PC-3 (cell line): ENCODE measurements around the gene AXIN2. TPM values are rescaled to one million over a fixed set of nuclear protein-coding genes. Genes with fewer than 3 reads are reported as not detected.

Source experiments
- ATAC-seq: fragments of 200-7000 bp; cut with Tn5 transposase; 2 replicates; pipeline ENCODE4 v1.9.1; 2020; ENCODE audit warnings: mild to moderate bottlenecking, moderate library complexity
- BruUV-seq: library from RNA; stranded (reverse); fragments of 400-500 nt; replicated peaks from 2 replicates; lab custom pipeline; 2021; lab: Mats Ljungman, UMichigan
- CTCF ChIA-PET: fragments of 300-600 bp; sonication (Branson Sonifier 250); formaldehyde crosslinking; loops from one replicate; lab custom pipeline; 2022; ENCODE audit warnings: antibody characterized with exemption; lab: Charles Lee
- POLR2A ChIA-PET: fragments of 300-600 bp; sonication (Branson Sonifier 250); formaldehyde crosslinking; loops from one replicate; lab custom pipeline; 2022; ENCODE audit warnings: antibody characterized with exemption; ENCODE audit not compliant: unreplicated experiment; lab: Charles Lee
- DNase-seq: peaks from one replicate; pipeline ENCODE4 v3.0.0-alpha.2; 2015
- H2AFZ ChIP-seq: fragments of 300-600 bp; sonication (generic); 2 replicates; pipeline ENCODE4 v1.6.0; 2016; ENCODE audit warnings: antibody characterized with exemption, low read length
- H3F3A ChIP-seq: fragments of 300-600 bp; sonication (generic); one replicate; pipeline ENCODE4 v1.6.0; 2017; ENCODE audit warnings: antibody characterized with exemption, low read length, control low read depth, mild to moderate bottlenecking; ENCODE audit not compliant: unreplicated experiment
- H3K27ac ChIP-seq: fragments of 300-600 bp; sonication (generic); 2 replicates; pipeline ENCODE4 v1.5.1; 2016; ENCODE audit warnings: mild to moderate bottlenecking, low read length
- H3K27me3 ChIP-seq: fragments of 300-600 bp; sonication (generic); 2 replicates; pipeline ENCODE4 v1.6.1; 2016; ENCODE audit warnings: low read length, mixed read lengths
- H3K36me3 ChIP-seq: fragments of 300-600 bp; sonication (generic); 2 replicates; pipeline ENCODE4 v1.6.1; 2016; ENCODE audit warnings: low read depth, mixed run types, low read length, mixed read lengths
- H3K4me1 ChIP-seq: fragments of 300-600 bp; sonication (generic); 2 replicates; pipeline ENCODE4 v1.5.1; 2016; ENCODE audit warnings: low read length; ENCODE audit not compliant: insufficient read depth
- H3K4me2 ChIP-seq: fragments of 300-600 bp; sonication (generic); 2 replicates; pipeline ENCODE4 v1.6.0; 2016; ENCODE audit warnings: low read length
- H3K4me3 ChIP-seq: fragments of 300-600 bp; sonication (generic); 2 replicates; pipeline ENCODE4 v1.5.1; 2016; ENCODE audit warnings: mild to moderate bottlenecking, low read length, mixed read lengths
- H3K79me2 ChIP-seq: fragments of 300-600 bp; sonication (generic); 2 replicates; pipeline ENCODE4 v1.6.1; 2017; ENCODE audit warnings: low read length, mixed read lengths
- H3K9ac ChIP-seq: fragments of 300-600 bp; sonication (generic); 2 replicates; pipeline ENCODE4 v1.6.0; 2016; ENCODE audit warnings: mild to moderate bottlenecking, low read length
- H3K9me2 ChIP-seq: fragments of 300-600 bp; sonication (generic); replicated peaks from 2 replicates; pipeline ENCODE4 v1.6.1; 2016; ENCODE audit warnings: mixed run types, low read length, mixed read lengths
- H3K9me3 ChIP-seq: fragments of 300-600 bp; sonication (generic); 2 replicates; pipeline ENCODE4 v1.6.1; 2016; ENCODE audit warnings: low read length, mixed read lengths
- H4K20me1 ChIP-seq: fragments of 300-600 bp; sonication (generic); 2 replicates; pipeline ENCODE4 v1.6.1; 2016; ENCODE audit warnings: low read length, mixed read lengths
- EZH2 ChIP-seq: fragments of 300-600 bp; sonication (generic); IDR thresholded peaks from one replicate; pipeline ENCODE4 v1.6.1; 2017; ENCODE audit warnings: antibody characterized with exemption, mild to moderate bottlenecking, low read length; ENCODE audit not compliant: unreplicated experiment
- EZH2phosphoT487 ChIP-seq: fragments of 300-600 bp; sonication (generic); IDR thresholded peaks from 2 replicates; pipeline ENCODE4 v1.6.1; 2018; ENCODE audit warnings: mild to moderate bottlenecking, antibody characterized with exemption, low read length, borderline replicate concordance
- intact Hi-C: fragments of 100-400 bp; cut with micrococcal nuclease; formaldehyde crosslinking; loops from 2 replicates; pipeline ENCODE4 v1.9.0; 2023
- total RNA-seq: library from RNA; depleted of rRNA; stranded (reverse); fragments of >200 nt; gene quantifications from 2 replicates; pipeline ENCODE4 v1.2.3, GENCODE V29; 2014
- TF ChIP-seq, protein P1 (sequence below): fragments of 300-600 bp; sonication (generic); conservative IDR thresholded peaks from 2 replicates; pipeline ENCODE4 v1.5.1; 2017; ENCODE audit warnings: antibody characterized with exemption, low read depth, mild to moderate bottlenecking, low read length

The AXIN2 gene
- total RNA-seq, 1 experiment from 2014 or later = 2.0 TPM

DNA sequence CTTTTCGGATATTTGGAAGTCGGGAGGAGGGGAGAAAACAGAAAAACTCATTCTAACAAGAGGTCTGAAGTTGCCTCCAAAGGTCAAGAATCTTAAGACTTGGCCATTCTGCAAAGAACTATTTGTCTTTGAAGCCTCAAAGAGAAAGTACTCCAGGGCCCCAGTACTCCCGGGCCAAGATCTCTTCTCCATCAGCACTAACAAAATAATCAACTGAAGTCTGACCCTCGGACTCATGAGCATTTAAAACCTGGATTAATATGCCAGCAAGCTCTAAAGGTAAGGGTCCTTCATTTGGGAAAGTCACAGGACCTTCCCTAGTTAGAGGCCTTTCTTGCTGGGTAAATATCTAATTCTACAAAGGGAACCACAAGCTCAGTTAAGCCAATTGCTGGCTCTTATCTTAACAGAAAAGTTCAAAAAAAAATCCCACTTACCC lies 4.5 kb downstream of the AXIN2 start:
- no peaks in the 10 kb centered on the region for H3K36me3 ChIP-seq
- H4K20me1 ChIP-seq = peaks cover 6% of the 10 kb centered on the region; the same call in 1 of the 2 replicates
- H3K4me2 ChIP-seq = no peak overlapping the region
- peaks cover 5% of the 10 kb centered on the region; the same call in 1 of the 2 replicates for H3K4me1 ChIP-seq
- no peaks in the 10 kb centered on the region for H3K79me2 ChIP-seq
- H3K9me3 ChIP-seq = no peaks in the 10 kb centered on the region
- H3K4me3 ChIP-seq = no peak overlapping the region
- ChIA-PET CTCF (interaction anchor here (0.6 to 1.0 kb wide), 2 partner anchors 31 to 263 kb away, joined by 3 to 4 read pairs; no protein-coding TSS in a partner anchor), POLR2A (no interaction called here)
- H2AFZ ChIP-seq = no peak overlapping the region
- H3K9me2 ChIP-seq = no peaks in the 10 kb centered on the region
- no peak overlapping the region for H3K9ac ChIP-seq
- H3K27ac ChIP-seq = no peak overlapping the region
- H3K27me3 ChIP-seq = peaks cover 10% of the 10 kb centered on the region
- H3F3A ChIP-seq = no peaks in the 10 kb centered on the region
- no TSS peak for BruUV-seq
- DNase-seq (no peak), ATAC-seq (no peak)
- intact Hi-C loops = loop anchor here (1.0 to 5.0 kb wide), 5 partner anchors 100 to 608 kb away; no protein-coding TSS in a partner anchor
- TF ChIP-seq, protein P1, sequence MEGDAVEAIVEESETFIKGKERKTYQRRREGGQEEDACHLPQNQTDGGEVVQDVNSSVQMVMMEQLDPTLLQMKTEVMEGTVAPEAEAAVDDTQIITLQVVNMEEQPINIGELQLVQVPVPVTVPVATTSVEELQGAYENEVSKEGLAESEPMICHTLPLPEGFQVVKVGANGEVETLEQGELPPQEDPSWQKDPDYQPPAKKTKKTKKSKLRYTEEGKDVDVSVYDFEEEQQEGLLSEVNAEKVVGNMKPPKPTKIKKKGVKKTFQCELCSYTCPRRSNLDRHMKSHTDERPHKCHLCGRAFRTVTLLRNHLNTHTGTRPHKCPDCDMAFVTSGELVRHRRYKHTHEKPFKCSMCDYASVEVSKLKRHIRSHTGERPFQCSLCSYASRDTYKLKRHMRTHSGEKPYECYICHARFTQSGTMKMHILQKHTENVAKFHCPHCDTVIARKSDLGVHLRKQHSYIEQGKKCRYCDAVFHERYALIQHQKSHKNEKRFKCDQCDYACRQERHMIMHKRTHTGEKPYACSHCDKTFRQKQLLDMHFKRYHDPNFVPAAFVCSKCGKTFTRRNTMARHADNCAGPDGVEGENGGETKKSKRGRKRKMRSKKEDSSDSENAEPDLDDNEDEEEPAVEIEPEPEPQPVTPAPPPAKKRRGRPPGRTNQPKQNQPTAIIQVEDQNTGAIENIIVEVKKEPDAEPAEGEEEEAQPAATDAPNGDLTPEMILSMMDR = no peak
- TF ChIP-seq EZH2phosphoT487 = no peak
- TF ChIP-seq EZH2 = no peak

DNA sequence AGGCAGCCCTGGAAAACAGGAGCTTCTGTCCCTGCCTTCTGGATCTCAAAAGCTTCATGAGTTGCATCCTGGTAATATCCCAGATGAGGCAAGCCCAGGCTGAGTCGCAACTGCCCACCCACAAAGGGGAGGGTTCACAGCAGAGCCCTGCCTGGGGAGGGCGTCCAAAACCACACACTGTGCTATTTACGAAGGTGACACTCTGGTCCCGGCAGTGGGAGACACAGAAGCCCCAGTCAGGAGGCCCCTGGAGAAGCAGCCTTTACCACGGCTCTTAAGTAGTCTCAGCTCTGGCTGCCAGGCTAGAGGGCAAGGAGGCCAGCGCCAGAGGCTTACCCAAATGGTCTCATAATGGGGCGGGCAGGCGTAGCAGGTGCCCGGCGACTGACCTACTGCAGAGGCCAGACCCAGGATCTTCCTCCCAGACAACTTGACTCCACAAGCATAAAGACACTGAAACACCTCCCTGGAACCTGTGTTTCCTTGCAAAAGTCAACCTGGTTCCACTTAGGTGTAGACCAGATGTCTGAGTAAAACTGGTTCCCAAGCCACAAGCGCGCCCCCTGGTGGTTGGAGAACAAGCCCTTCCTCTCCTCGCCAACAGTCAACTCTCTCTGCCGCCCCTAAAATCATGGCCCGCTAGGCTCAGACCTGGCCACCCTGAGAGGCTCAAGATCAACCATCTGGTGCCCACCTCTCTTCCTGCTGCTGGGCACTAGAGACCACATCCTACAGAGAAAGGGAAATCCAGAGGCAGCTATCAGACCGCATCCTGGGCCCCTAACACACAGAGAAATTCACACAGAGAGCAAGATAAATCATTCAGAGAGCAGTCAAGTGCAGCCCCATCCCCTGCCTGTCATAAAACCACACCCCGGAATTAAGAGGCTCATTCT lies 5.2 kb downstream of the AXIN2 start:
- no peaks in the 10 kb centered on the region for H3K9me3 ChIP-seq
- H3K27ac ChIP-seq = no peak overlapping the region
- intact Hi-C loops = loop anchor here (1.0 to 5.0 kb wide), 5 partner anchors 99 to 609 kb away; no protein-coding TSS in a partner anchor
- no peak for TF ChIP-seq EZH2phosphoT487
- TF ChIP-seq, protein P1 = peak; percentile 96
- H2AFZ ChIP-seq = no peak overlapping the region
- POLR2A ChIA-PET = no interaction called here
- no peaks in the 10 kb centered on the region for H3F3A ChIP-seq
- H3K4me2 ChIP-seq = no peak overlapping the region
- no peaks in the 10 kb centered on the region for H3K79me2 ChIP-seq
- ATAC-seq (peak; percentile 9; the same call in 1 of the 2 replicates), DNase-seq (peak; percentile 80)
- peaks cover 6% of the 10 kb centered on the region; the same call in 1 of the 2 replicates for H4K20me1 ChIP-seq
- BruUV-seq = no TSS peak
- no peaks in the 10 kb centered on the region for H3K36me3 ChIP-seq
- H3K9me2 ChIP-seq = no peaks in the 10 kb centered on the region
- CTCF ChIA-PET = interaction anchor here (0.6 to 1.0 kb wide), 2 partner anchors 31 to 262 kb away, joined by 3 to 4 read pairs; no protein-coding TSS in a partner anchor
- H3K4me1 ChIP-seq = 0 out of 2 replicates have a peak, but pooled peaks cover 3% of the 10 kb centered on the region
- peaks cover 10% of the 10 kb centered on the region for H3K27me3 ChIP-seq
- no peak overlapping the region for H3K4me3 ChIP-seq
- H3K9ac ChIP-seq = no peak overlapping the region
